Mammary epithelial cell (primary cell): ENCODE measurements around the gene CUL4A.

Source experiments
- EZH2 ChIP-seq: IDR thresholded peaks from 2 replicates; pipeline ENCODE4 v1.6.1; 2012; ENCODE audit warnings: low read length, inconsistent platforms, borderline replicate concordance
- TF ChIP-seq, protein P1 (sequence below), 2 donors: IDR thresholded peaks in 1 of 2; conservative IDR thresholded peaks in 1 of 2; 2 replicates each; pipeline ENCODE4 v1.5.1; 2011 to 2012; ENCODE audit warnings: inconsistent platforms in 2 of 2, low read length in 2 of 2, mild to moderate bottlenecking in 2 of 2, control low read depth in 1 of 2, low read depth in 1 of 2; ENCODE audit not compliant: insufficient read depth in 1 of 2; ENCODE audit errors: extremely low read depth in 1 of 2

DNA sequence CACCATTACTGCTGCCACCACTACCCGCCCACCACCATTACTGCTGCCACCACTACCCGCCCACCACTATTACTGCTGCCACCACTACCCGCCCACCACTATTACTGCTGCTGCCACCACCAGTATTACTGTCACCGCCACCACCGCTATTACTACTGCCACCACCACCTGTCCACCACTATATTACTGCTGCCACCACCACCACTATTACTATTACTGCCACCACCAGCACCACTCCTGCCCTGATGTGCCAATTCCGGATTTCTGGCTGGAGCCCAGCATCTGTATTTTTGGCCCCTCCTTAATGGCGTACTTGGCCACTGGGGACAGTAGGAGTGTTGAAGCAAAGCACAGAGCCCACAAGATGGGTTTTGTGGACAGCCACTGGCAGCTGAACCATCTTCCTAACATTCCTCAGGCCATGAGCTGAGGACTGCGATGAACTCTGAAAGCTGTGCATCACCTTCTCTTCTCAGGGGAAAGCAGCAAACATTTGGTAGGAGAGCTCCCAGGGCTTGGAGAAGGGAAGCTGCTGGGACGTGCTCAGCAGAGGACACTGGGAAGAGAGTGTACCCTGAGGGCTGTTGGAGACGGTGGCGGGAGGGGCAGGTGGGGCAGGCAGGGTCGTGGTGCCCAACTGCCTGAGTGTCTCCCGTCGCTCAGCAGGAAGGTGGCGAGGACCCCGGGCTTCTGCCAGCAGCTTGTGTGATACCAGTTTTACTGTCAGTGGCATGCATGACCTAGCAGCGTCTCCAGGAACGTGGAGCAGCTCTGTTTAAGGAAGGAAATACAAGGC lies 23.0 kb downstream of the CUL4A start:
- TF ChIP-seq, protein P1, sequence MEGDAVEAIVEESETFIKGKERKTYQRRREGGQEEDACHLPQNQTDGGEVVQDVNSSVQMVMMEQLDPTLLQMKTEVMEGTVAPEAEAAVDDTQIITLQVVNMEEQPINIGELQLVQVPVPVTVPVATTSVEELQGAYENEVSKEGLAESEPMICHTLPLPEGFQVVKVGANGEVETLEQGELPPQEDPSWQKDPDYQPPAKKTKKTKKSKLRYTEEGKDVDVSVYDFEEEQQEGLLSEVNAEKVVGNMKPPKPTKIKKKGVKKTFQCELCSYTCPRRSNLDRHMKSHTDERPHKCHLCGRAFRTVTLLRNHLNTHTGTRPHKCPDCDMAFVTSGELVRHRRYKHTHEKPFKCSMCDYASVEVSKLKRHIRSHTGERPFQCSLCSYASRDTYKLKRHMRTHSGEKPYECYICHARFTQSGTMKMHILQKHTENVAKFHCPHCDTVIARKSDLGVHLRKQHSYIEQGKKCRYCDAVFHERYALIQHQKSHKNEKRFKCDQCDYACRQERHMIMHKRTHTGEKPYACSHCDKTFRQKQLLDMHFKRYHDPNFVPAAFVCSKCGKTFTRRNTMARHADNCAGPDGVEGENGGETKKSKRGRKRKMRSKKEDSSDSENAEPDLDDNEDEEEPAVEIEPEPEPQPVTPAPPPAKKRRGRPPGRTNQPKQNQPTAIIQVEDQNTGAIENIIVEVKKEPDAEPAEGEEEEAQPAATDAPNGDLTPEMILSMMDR (conservative IDR thresholded peaks at IDR 0.05 in 1 of 2, IDR thresholded peaks at IDR 0.05 in 1 of 2; ENCODE audit: extremely low read depth in 1 of 2, insufficient read depth in 1 of 2, low read depth in 1 of 2, low read length in 2 of 2): no peak
- no peak for TF ChIP-seq EZH2
